GM12875 (cell line): ENCODE data around the gene PTPRN.

Experiments used
- H3K4me3 ChIP-seq: one replicate; pipeline ENCODE4 v1.5.1; 2011; ENCODE audit warnings: low read depth, low read length, control low read depth
- TF ChIP-seq, protein P1 (sequence below): IDR thresholded peaks from 2 replicates; pipeline ENCODE4 v1.5.1; 2011; ENCODE audit warnings: low read depth, mild to moderate bottlenecking, control low read depth, inconsistent platforms, low read length, moderate library complexity, borderline replicate concordance; ENCODE audit not compliant: insufficient read depth

PTPRN gene

DNA sequence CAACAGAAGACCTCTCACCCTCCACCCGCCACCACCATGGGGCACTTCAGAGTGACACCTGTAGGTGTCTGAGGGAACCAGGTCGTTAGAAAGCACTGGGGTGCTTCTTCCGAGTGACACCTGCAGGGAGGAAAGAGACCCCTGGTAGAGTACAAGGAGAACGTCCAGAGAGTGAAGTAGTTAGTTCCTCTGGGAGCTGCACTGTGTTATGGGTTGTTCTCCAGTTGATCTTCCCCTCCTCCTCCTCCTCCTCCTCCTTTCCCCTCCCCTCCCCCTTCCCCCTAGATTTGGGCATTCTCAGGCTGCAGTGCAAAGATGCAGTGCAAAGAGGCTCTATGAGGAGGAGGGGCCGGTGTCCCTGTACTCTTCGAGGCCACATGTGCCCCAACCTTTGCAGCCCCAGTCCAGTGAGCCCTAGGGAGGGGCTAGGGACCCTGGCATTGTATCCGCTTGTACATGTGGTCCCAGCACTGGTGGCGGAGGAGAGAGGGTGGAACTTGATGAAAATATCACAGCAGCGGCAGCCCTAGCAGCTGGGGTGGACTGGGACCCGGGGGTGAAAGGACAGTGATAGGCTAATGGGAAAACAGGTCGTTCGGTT is 29.2 kb downstream of the PTPRN start:
- peak overlapping the region; percentile 56 for H3K4me3 ChIP-seq
- TF ChIP-seq, protein P1, sequence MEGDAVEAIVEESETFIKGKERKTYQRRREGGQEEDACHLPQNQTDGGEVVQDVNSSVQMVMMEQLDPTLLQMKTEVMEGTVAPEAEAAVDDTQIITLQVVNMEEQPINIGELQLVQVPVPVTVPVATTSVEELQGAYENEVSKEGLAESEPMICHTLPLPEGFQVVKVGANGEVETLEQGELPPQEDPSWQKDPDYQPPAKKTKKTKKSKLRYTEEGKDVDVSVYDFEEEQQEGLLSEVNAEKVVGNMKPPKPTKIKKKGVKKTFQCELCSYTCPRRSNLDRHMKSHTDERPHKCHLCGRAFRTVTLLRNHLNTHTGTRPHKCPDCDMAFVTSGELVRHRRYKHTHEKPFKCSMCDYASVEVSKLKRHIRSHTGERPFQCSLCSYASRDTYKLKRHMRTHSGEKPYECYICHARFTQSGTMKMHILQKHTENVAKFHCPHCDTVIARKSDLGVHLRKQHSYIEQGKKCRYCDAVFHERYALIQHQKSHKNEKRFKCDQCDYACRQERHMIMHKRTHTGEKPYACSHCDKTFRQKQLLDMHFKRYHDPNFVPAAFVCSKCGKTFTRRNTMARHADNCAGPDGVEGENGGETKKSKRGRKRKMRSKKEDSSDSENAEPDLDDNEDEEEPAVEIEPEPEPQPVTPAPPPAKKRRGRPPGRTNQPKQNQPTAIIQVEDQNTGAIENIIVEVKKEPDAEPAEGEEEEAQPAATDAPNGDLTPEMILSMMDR, result peak; percentile 28; the same call in 1 of the 2 replicates

DNA sequence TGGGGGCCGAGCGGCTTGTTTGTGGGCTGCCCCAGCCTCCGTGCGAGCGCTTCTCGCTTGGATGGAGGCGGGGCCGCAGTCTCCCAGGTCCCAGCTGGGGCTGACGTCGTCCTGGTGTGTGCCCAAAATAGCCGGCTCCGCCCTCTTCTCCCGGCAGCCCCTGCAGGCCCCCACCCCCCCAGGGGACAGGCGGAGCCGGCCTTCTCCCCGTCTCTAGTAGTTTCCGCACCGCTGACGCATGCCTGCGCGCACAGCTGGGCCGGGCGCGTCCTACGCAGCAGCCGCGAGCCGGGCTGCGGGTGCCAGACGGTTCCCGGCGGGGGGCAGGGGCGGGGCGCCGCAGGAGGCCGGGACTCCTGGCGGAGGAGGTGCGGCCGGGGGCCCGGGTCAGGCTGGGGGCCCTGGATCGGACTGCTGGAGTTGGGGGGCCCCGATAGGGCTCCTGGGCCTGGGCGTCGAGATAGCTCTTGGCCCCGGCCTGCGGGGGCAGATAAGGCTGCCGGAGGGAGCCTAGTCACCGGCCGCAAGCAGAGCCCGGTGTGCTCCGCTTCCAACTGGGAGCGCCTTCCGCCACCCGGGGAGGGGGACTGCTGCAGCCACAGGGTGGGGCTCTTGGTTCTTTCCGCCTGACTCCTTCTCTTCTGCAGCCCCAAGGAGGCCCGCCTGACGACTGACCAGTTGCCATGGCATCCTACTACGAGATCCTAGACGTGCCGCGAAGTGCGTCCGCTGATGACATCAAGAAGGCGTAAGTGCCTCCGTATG is 29.9 kb downstream of the PTPRN start, which contains the start of gene DNAJB2:
Gene DNAJB2, plus strand, starts transcription at position 216 of the 765 bp plus-strand sequence. Its CDS starts 468 bp downstream, at position 684.
- H3K4me3 ChIP-seq, result peak within 1 kb of the TSS; percentile 56
- TF ChIP-seq, protein P1, result no peak; the same call in 1 of the 2 replicates

DNA sequence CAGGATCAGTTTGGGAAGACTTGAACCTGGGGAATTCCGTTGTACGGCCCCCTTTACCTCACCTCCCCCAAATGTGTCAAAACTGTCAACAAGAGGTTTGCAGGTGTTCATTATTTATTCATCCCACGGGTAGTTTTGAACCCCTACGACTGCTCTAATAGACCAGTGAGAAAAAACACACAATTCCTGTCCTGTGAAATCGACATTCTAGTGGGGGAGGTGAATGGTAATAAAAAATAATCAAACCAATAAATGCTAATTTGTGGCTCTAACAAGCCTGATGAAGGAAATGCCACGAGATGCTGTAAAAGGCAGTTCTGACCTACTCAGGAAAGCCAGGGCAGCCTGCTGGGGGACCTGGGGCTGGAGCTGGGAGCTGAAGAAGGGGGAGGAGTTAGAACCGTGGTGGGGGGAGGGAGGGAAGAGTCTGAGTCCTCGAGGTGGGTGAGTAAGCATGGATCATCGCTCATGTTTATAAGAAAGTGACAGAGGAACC is 30.5 kb downstream of the PTPRN start:
- no peak overlapping the region for H3K4me3 ChIP-seq
- TF ChIP-seq, protein P1, result no peak

GRCh38 chr2:219277703-219278654 is 31.2 kb downstream of the PTPRN start:
- TF ChIP-seq, protein P1, result peak; percentile 99
- peak overlapping the region; percentile 26 for H3K4me3 ChIP-seq

GRCh38 chr2:219274361-219274921 is 34.8 kb downstream of the PTPRN start:
- H3K4me3 ChIP-seq, result no peak overlapping the region
- TF ChIP-seq, protein P1, result no peak

DNA sequence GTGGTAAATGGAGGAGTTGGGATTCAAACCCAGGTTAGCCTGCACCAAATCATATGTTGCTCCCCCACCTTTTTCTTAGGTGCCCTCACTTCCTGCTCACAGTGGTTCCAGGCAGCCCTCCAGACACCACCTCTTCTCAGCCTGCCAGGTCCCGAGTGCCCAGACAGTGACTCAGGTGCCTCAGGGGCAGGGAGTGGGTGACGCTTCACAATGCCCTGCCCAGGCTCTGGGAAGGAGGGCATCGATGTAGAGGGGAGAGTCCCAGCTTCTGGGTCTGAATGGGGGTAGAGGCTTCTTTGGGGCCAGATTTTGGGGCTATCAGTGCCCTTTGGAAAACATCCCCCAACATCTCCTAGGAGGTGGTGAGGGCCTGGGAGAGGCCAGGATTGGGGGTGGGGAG is 35.3 kb downstream of the PTPRN start:
- no peak overlapping the region for H3K4me3 ChIP-seq
- TF ChIP-seq, protein P1, result no peak
